ENCODE data around the gene CENPU. TPM values are rescaled to one million over a fixed set of nuclear protein-coding genes. Genes with fewer than 3 reads are reported as not detected.

CENPU gene
- polyA plus RNA-seq, 1 donor from 2014 or later = 13.0 TPM

DNA sequence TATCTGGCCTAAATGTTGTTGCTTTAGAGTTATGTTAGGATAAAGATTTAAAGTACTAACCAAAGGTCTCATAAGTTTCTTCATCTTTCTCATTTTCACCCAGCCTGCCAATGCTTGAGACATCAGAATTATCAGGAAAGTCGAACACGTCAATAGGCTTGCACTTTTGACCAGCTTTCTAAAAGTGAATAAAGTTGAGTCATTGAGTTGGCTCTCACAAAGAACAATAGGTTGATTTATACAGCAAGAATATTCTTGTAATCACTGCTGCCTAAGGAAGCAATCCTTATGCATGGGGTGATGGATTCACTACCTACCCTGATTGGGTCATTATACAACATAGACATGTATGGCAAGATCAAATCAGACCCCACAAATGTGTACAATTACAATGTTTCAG, 5.0 kb downstream of the CENPU start:
- H4K20me1 ChIP-seq (ENCODE audit: insufficient read depth) = no peaks in the 10 kb centered on the region
- H3K4me2 ChIP-seq (ENCODE audit: low read length) = no peak overlapping the region
- no peaks in the 10 kb centered on the region for H3K9me3 ChIP-seq (ENCODE audit: low read length)
- no peaks in the 10 kb centered on the region for H3F3A ChIP-seq (ENCODE audit: insufficient read depth, low read length, poor library complexity, severe bottlenecking)
- H3K4me3 ChIP-seq (ENCODE audit: low read length) = no peak overlapping the region
- H3K79me2 ChIP-seq (replicated peaks; ENCODE audit: insufficient read depth, low read length) = peaks cover 20% of the 10 kb centered on the region
- no peaks in the 10 kb centered on the region for H3K27me3 ChIP-seq (ENCODE audit: insufficient read depth, low read depth, low read length)
- no peak overlapping the region for H3K27ac ChIP-seq (ENCODE audit: low read length)
- H3K36me3 ChIP-seq (ENCODE audit: insufficient read depth, low read length) = no peaks in the 10 kb centered on the region
- no peak overlapping the region for H2AFZ ChIP-seq (ENCODE audit: low read depth, low read length)
- TF ChIP-seq SMC3 (conservative IDR thresholded peaks at IDR 0.05; ENCODE audit: poor library complexity) = no peak
- TF ChIP-seq POLR2AphosphoS5 (IDR thresholded peaks at IDR 0.05) = no peak
- no peak for TF ChIP-seq TAF1 (IDR thresholded peaks at IDR 0.05; ENCODE audit: low read depth)
- TF ChIP-seq, protein P1, sequence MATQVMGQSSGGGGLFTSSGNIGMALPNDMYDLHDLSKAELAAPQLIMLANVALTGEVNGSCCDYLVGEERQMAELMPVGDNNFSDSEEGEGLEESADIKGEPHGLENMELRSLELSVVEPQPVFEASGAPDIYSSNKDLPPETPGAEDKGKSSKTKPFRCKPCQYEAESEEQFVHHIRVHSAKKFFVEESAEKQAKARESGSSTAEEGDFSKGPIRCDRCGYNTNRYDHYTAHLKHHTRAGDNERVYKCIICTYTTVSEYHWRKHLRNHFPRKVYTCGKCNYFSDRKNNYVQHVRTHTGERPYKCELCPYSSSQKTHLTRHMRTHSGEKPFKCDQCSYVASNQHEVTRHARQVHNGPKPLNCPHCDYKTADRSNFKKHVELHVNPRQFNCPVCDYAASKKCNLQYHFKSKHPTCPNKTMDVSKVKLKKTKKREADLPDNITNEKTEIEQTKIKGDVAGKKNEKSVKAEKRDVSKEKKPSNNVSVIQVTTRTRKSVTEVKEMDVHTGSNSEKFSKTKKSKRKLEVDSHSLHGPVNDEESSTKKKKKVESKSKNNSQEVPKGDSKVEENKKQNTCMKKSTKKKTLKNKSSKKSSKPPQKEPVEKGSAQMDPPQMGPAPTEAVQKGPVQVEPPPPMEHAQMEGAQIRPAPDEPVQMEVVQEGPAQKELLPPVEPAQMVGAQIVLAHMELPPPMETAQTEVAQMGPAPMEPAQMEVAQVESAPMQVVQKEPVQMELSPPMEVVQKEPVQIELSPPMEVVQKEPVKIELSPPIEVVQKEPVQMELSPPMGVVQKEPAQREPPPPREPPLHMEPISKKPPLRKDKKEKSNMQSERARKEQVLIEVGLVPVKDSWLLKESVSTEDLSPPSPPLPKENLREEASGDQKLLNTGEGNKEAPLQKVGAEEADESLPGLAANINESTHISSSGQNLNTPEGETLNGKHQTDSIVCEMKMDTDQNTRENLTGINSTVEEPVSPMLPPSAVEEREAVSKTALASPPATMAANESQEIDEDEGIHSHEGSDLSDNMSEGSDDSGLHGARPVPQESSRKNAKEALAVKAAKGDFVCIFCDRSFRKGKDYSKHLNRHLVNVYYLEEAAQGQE (IDR thresholded peaks at IDR 0.05; ENCODE audit: borderline replicate concordance) = no peak
- TF ChIP-seq MXI1 (conservative IDR thresholded peaks at IDR 0.05; ENCODE audit: poor library complexity, severe bottlenecking) = no peak
- H3K9ac ChIP-seq (ENCODE audit: low read length) = no peak overlapping the region
- no peaks in the 10 kb centered on the region for H3K9me2 ChIP-seq (ENCODE audit: insufficient read depth, low read length)

DNA sequence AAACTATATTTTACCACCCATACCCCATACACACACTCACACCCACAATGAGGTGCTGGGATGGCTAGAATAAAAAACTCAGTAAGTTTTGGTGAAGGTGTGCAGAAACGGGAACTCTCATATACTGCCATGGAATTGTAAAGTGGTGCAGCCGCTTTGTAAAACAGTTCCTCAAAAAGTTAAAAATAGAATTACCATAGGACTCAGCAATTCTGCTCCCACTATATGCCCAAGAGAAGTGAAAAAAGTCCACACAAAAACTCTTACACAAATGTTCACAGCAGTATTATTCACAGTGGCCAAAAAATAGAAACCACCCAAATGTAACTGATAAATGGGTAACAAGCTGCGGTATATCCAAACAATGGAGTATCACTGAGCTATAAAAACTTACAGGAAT, 6.5 kb downstream of the CENPU start:
- H3K9ac ChIP-seq (ENCODE audit: low read length) = no peak overlapping the region
- no peak overlapping the region for H2AFZ ChIP-seq (ENCODE audit: low read depth, low read length)
- H3K9me3 ChIP-seq (ENCODE audit: low read length) = no peaks in the 10 kb centered on the region
- H3K9me2 ChIP-seq (ENCODE audit: insufficient read depth, low read length) = no peaks in the 10 kb centered on the region
- H3K36me3 ChIP-seq (ENCODE audit: insufficient read depth, low read length) = no peaks in the 10 kb centered on the region
- H3K4me2 ChIP-seq (ENCODE audit: low read length) = no peak overlapping the region
- H3F3A ChIP-seq (ENCODE audit: insufficient read depth, low read length, poor library complexity, severe bottlenecking) = no peaks in the 10 kb centered on the region
- no peaks in the 10 kb centered on the region for H4K20me1 ChIP-seq (ENCODE audit: insufficient read depth)
- H3K4me3 ChIP-seq (ENCODE audit: low read length) = no peak overlapping the region
- H3K79me2 ChIP-seq (replicated peaks; ENCODE audit: insufficient read depth, low read length) = peaks cover 14% of the 10 kb centered on the region
- no peak for TF ChIP-seq SMC3 (conservative IDR thresholded peaks at IDR 0.05; ENCODE audit: poor library complexity)
- TF ChIP-seq EZH2 (IDR thresholded peaks at IDR 0.05; ENCODE audit: borderline replicate concordance, insufficient read depth, low read length, poor library complexity, severe bottlenecking) = no peak
- no peak for TF ChIP-seq RAD21 (conservative IDR thresholded peaks at IDR 0.05)
- no peak for TF ChIP-seq POLR2AphosphoS5 (IDR thresholded peaks at IDR 0.05)
- TF ChIP-seq TAF1 (IDR thresholded peaks at IDR 0.05; ENCODE audit: low read depth) = no peak
- TF ChIP-seq, protein P1 (IDR thresholded peaks at IDR 0.05; ENCODE audit: borderline replicate concordance) = no peak
- TF ChIP-seq, protein P2, sequence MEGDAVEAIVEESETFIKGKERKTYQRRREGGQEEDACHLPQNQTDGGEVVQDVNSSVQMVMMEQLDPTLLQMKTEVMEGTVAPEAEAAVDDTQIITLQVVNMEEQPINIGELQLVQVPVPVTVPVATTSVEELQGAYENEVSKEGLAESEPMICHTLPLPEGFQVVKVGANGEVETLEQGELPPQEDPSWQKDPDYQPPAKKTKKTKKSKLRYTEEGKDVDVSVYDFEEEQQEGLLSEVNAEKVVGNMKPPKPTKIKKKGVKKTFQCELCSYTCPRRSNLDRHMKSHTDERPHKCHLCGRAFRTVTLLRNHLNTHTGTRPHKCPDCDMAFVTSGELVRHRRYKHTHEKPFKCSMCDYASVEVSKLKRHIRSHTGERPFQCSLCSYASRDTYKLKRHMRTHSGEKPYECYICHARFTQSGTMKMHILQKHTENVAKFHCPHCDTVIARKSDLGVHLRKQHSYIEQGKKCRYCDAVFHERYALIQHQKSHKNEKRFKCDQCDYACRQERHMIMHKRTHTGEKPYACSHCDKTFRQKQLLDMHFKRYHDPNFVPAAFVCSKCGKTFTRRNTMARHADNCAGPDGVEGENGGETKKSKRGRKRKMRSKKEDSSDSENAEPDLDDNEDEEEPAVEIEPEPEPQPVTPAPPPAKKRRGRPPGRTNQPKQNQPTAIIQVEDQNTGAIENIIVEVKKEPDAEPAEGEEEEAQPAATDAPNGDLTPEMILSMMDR (IDR thresholded peaks at IDR 0.05; ENCODE audit: poor library complexity, severe bottlenecking) = no peak
- TF ChIP-seq EP300 (conservative IDR thresholded peaks at IDR 0.05; ENCODE audit: poor library complexity, severe bottlenecking) = no peak
- TF ChIP-seq MXI1 (conservative IDR thresholded peaks at IDR 0.05; ENCODE audit: poor library complexity, severe bottlenecking) = no peak
- no peak overlapping the region for H3K27ac ChIP-seq (ENCODE audit: low read length)
- H3K27me3 ChIP-seq (ENCODE audit: insufficient read depth, low read depth, low read length) = no peaks in the 10 kb centered on the region
